ENCODE results near the gene C6orf120. TPM values are rescaled to one million over a fixed set of nuclear protein-coding genes. Genes with fewer than 3 reads are reported as not detected.

C6orf120 gene
- 22.0 TPM for total RNA-seq

DNA sequence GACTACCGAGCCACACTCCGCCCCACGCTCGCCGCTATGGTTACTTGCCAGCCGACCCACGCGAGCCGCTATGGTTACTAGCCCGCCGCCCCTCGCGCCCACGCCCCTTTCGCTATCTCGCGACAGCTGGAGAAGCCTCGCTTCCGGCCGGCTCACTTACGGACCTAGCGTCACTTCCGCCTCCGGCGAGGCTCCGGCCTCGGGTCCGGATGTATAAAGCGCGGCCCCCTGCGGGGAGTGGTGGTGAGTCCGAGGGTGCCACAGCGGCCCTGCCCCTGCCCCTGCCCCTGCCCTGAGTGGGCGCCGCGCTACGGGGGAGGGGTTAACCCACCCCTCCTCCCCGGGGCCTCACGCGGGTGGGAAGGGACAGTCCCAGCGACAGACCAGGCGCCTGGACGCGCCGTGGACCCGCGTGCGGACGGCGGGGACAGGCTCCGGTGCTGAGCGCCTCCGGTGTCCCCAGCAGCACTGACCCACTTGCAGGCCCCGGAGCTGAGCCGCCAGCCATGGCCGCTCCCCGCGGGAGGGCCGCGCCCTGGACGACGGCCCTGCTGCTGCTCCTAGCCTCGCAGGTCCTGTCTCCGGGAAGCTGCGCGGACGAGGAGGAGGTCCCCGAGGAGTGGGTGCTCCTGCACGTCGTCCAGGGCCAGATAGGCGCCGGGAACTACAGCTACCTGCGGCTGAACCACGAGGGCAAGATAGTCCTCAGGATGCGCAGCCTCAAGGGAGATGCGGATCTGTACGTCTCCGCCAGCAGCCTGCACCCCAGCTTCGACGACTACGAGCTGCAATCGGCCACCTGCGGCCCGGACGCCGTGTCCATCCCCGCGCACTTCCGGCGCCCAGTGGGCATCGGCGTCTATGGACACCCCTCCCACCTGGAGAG is at the start of gene C6orf120, which contains the start of gene WDR27:
Gene C6orf120 (plus strand): TSS at position 173 of the 886 bp plus-strand sequence. CDS start 334 bp downstream, at position 507.
Gene WDR27 (minus strand): TSS at position 76 of the 886 bp plus-strand sequence. CDS start 13,024 bp downstream, outside the sequence.
- peak; percentile 91 for DNase-seq

DNA sequence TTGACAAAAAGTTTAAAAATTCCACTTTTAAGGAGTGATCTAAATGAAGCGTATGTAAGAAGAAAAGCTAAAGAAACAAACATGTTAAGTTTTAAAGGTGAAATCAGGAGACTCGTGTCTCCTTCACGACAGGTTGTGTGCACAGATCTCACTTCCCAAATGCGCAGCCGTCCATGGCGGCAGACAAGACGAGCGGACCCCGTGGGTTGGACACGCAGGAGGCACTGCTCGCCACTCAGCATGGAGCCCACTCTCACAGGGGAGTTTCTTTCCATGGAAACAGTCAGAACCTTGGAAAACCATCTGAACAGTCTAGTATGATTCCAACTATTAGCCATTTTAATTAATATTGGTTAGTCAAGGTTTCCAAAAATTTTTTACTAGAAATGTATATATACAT is 49.0 kb upstream of the C6orf120 start:
- DNase-seq = no peak

DNA sequence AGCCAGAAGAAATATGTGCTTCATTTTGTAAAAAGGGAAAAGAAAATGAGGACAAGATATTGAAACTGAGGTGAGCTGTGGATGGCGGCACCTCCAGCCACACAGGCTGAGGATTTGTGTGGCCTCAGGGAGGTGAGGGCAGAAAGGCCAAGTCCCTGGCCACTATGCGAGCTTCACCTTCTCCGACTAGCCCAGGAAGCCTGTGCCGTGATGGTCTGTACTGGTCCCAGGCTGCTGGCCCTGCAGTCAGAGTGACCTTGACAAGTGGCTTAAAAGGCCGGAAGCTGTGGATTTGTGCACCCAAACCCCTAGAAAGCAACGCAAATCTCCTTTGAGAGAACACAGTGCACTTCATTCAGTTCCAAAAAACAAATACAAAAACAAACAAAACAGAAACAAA is 48.2 kb upstream of the C6orf120 start:
- DNase-seq = no peak

DNA sequence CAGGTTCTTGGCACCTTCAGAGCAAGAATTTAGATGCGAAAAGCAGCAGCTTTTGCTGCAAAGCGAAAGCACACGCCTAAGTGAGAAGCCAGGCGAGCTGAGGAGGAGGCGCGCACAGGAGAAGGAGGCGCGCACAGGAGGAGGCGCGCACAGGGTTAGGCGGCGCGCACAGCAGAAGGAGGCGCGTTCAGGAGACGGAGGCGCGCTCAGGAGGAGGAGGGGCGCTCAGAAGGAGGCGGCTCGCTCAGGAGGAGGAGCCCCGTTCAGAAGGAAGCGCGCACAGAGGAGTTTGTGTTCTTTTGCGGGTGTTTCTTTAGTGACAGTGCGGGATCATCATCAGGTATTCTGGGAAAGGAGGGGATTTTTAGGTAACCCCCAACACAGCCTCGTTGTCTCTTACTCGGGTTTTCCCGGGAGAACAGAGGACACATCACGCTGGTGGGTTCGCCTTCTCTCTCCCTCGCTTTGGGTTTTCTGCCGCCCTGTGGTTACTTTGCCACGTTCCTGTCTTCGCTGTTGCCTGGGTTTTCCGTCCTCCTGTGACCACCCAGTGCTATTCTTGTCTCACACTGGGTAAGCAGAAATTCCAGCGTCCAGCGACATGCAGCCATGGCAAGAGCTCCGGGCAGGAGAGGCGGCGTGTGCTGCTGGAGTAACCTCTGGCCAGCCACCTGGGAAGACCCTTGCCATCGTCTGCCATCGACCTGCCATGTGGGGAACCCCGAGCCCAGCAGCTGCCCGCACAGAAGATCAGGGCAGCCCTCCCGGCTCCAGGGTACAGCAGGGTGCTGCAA is 47.1 kb upstream of the C6orf120 start:
- peak; percentile 74 for DNase-seq

DNA sequence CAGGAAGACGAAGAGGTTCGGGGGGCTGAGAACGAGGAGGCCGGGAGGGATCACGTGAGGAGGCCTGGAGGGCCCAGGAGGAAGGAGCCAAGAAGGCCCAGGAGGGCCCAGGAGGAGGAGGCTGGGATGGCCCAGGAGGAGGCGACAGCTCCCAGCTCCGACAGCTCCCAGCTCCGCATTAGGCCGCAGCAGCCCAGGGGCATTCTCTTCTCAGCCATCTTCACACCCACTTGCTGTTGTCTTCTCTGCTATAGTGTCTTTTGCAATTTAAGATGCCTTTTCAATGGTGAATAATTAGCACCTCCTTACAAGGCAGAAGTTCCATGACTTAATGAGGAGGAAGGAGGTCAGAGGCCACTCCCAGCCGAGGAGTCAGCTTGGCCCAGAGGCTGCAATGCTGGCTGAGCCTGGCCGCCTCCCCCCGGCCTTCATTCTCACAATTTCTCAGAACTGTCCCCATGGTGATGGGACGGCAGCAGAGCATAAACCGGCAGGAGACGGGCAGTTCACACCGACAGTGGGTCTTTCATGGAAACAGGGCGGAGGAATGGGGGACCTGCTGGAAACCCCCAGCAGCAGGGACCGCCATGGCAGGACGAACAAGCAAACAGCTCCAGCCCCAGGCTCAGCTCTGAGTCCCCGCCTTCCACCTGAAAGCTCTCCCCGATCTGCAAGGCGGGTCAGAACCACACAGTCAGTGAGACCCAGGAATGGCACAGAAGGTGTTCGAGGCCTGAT is 45.2 kb upstream of the C6orf120 start:
- DNase-seq = no peak

DNA sequence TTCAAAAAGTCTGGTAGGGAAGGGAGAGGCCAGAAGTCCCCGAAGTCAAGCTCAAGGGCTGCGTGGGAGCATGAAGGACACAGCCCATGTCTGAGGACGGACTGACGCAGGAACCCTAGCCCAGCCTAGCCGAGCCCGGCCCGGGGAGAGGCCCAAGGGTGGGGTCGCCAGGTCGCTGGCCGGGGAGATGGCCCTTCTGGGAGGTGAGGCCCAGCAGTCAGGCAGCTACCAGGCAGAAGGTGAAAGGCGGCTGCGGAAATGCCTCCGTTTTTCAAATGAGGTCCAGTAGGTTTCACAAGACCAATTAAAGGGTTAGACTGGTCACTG is 44.7 kb upstream of the C6orf120 start:
- DNase-seq = no peak

DNA sequence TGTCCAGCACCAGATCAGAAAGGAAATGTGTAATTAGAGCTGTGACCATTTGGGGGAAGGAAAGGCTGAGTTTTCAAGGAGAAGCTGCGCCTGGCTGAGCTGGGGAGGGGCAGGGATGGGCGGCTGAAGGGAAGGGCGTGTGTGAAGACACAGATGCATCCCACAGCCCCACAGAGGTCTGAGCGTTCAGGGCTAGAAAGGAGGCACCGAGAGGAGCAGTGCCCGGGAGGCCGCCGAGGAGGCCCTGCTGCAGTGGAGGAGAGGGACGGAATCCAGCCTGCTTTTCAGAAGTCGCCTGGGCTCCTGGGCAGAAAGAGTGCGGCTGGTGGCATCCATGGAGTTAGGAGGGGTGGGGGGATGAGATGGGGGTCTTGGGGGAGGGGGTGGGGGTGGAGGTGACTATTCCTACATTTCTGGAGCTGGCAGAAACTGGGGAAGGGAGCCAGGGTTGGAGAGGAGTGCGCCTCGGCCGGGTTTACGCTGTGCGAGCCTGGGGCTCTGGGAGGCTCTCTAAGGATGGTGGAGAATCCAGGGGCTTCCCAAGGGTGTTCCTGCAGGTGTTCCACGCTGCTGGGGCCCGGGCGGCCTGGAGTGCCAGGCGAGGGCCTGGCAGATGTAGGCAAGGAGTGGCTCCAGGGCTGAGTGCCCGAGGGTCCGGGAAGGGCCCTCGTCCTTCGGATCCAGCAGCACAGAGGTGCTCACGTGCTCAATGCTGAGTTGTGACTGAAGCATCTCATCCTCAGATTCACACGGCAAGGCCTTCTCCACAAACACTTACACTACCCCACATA is 41.9 kb upstream of the C6orf120 start:
- DNase-seq = no peak

DNA sequence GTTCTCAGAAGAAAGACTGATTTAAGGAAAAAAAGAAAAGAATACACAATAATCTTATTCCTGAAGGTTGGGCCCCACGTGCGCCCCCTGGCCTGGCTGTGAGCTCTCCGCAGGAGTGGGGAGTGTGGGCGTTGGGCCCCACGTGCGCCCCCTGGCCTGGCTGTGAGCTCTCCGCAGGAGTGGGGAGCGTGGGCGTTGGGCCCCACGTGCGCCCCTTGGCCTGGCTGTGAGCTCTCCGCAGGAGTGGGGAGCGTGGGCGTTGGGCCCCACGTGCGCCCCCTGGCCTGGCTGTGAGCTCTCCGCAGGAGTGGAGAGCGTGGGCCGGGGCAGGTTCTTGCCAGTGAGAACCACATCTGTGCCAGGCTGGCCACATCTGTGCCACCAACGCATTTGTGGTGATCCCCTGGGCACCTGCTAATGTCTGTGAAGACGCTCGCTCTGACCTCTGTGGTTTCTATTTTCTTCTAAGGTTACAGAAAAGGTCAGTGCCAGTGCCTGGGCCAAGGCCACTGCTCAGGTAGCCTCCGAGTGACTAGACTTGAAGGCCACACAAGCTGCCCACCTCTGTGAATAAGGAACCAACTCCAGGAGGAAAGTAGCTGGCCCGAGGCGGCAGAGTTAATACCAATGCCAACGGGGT is 41.1 kb upstream of the C6orf120 start:
- DNase-seq = no peak

DNA sequence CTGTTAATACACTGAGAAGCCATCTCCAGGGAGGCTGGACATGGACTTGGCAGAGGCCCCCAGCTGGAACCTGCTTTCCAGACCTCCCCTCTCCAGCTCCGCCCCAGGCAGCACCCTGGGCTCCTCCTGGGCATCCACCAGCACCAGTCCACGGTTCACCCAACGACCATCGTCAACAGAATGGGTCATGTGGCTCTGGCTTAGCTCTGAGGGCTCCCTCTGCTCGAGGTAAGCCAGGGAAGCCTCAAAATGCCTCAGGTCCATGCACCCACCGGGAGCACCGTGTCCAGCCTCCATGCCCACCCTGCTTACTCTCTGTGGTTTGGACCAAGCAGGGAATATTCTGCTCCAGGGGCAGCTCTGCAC is 40.6 kb upstream of the C6orf120 start:
- DNase-seq = no peak

DNA sequence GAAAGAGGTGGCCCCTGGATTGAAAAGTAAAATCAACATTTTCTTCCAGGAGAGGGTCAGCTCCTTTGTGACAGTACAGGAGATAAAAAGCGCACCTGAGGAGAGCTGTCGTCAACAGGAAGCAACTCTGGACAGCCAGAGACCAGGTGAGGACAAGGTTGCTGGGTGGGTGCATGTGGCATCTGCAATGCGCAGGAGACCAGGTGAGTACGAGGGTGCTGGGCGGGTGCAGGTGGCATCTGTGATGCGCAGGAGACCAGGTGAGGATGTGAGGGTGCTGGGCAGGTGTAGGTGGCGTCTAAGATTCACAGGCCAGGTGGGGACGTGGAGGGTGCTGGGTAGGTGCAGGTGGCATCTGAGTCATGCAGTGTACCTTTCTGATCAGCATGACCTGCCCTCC is 38.5 kb upstream of the C6orf120 start:
- DNase-seq = no peak

DNA sequence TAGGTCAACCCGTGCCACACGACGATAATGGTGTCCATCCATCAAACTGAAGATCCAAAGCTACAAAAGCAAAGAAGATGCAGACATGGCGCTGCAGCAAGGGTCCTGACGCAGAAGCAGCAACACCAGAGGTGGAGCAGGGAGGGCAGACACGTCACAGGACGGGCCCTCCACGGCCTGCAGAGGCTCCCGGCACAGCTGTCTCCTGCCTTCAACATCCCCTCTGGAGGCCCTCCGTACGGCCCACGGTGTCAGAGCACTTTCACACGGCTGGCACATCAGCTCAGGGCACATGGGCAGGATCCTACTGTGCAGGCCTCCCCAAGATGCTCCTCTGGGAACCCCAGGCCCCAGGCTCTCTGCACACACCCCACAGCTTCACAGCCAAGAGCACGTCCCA is 37.7 kb upstream of the C6orf120 start:
- no peak for DNase-seq

DNA sequence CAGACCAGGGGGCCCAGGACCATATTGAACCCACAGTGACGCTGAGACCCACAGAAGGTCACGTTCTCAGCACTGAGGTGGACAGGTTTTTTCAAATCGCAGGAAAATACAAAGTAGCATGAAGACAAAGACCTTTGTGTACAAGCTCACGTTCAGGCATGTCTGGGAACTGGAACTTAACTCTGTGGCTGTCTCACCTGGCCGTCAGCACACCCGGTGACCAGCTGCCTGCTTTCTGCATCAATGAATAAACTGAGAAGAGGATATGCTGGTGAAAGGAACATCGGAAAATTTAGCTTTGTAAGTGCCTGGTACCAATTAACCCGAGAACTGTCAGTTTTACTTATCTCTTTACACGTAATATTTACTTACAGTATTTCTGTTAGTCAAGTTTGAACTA is 36.6 kb upstream of the C6orf120 start:
- DNase-seq = no peak

DNA sequence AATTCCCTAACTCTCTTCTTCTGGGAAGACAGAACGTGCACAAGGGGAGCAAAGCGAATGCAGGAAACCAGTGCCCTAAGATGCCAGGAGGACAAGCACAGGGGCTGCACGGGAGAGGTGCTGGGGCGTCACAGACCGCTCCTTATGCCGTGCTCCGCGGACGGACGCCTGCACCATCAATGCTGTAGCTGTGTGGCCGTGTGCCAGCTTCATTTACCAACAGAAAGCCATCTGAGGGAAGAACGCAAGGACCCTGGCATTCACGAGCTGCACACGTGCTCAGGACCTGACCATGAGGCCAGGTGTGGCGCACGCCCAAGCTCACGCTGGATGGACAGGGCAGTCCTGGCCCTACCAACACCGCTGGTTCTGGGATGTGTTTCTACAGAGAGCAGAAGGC is 35.5 kb upstream of the C6orf120 start:
- DNase-seq = no peak

DNA sequence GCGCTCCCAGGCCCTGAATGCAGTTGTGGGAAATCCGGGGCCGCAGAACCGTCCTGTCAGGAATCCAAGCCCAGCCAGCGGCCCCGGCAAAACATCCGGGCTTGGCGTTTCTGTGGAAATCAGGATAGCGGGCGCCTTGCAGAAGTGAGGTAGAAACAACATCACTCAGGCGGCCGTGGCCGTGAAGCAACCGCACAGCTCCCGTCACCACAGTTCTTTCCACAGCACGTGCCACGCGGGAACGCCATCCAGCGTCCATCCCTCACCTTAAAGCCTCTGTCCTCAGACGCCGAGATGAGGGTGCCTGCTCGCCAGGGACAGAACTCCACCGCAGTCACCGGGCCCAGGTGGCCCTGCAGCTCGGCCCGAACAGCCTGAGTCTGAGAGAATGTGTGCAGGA is 34.2 kb upstream of the C6orf120 start:
- DNase-seq = no peak

DNA sequence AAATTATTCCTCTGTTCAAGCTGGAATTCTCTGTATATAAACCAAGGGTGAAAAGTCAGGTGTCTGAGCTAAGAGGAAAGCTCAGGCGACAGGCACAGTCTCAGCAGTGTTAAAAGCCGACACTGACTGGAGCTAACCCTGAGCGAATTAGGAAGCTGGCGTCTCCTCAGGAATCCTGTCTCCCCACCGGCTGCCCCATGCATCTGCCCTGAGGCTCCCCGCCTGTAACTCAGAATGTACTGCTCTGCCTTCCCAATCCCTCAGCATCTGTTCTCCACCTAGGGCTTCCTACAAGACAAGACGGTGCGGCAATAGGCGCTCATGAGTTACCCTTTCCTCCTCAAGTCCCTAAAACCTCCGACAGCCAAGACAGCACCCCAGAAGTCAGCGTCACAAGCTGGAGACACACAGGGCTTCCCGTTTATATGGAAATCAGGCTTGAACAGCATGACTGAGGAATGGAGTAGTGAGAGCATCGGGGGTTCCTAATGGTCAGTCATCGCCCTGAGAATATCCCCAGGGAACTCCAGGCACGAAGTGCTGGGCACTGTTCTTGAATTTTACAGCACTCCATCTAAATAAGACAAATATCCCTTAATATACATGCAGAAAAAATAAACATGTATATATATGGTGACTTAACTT is 33.6 kb upstream of the C6orf120 start:
- DNase-seq = no peak

DNA sequence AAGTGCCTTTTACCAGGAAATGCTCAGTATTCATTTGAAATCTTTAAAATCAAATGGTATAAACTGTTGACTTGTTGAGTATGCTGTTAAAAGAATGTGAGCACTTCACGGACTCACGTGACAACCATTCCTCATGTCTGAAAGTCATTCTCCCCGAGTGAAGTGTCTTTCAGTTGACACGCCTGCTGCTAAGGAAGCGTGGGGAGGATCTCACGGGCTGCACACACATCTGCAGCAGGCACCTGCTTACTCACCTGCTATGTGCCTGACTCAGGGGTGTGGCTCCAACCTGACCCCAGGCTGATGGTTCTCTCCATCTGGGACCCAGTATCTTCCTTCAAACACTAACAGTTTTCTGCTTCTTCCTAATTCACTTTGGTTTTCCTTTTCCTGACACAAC is 32.8 kb upstream of the C6orf120 start:
- DNase-seq = no peak

DNA sequence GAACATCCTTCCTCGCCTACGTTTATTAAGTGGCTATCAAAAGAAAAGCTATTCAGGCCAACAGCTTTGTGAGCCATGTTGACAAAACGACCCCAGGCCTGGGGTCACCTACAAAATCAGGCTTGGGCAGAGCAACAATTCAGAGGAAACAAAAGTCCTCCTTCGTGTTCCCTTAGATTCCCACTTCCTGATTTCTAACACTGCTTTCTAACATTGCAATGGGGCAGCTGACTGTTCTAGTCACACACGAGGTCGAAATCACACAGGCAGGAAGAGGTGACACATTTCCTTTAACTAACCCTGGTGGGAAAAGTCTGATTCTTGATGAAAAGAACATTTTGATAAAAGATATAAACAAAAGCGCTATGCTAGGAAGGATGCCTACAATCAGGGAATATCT is 32.0 kb upstream of the C6orf120 start:
- no peak for DNase-seq

DNA sequence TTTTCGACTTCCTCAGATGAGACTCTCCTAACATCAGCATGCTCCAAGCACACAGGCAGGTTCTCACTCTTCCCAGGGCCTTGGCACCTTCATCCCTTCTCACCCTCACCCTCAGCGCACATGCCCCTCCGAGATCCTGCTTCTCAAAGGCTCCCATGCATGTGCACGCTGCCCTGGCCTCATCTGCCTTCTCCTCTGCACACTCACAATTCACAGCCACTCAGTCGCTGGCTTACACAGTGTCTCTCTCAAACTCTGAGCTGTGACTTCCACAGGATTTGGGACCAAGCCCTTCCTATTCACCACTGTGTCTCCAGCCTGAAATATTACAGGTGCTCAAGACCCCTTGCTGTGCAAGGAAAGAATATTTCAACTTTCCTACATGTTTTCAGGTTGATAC is 30.4 kb upstream of the C6orf120 start:
- no peak for DNase-seq

DNA sequence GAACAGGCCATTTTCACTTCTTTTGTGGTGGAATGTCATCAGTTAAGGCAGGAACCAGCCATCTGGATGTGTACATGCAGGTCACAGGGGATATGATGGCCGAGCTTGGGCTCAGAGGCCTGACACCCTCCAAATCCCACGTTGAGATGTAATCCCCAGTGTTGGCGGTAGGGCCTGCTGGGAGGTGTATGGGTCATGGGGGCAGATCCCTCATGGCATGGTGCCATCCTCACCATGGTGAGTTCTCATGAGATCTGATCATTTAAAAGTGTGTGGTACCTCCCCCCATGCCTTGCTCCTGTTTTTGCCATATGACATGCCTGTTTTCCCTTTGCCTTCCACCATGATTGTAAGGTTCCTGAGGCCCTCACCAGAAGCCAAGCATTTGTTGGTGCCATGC is 26.9 kb upstream of the C6orf120 start:
- DNase-seq = no peak

DNA sequence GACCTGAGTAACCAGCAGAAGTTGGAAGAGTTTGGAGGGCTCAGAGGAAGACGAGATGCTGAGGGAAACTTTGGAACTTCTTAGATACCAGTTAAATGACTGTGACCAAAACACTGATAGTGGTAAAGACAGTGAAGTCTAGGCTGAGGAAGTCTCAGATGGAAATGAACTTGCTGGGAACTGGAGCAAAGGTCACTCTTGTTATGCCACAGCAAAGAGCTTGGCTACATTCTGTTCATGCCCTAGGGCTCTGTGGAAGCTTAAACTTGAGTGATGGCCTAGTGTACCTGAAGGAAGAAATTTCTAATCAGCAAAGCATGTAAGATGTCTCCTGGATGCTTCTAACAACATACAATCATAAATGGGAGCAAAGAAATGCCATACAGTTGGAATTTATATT is 24.8 kb upstream of the C6orf120 start:
- no peak for DNase-seq

DNA sequence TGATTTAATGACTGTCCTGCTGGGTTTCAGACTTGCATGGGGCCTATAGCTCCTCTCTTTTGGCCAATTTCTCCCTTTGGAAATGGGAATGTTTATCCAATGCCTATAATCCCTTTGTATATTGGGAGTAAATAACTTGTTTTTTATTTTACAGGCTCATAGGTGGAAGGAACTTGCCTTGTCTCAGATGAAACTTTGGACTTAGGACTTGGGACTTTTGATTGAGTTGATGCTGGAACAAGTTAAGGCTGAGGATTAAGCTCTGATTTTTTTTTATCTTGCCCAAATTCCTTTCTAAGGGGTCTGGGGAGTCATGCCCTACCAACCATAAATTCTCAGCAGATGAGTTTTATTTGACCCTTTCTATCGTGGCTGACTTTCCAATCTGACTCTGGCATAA is 23.6 kb upstream of the C6orf120 start:
- DNase-seq = no peak
